T-helper 9 cell (primary cell): Measurements from ENCODE around the gene THRB.

Experiments used
- DNase-seq: peaks from one replicate; pipeline ENCODE4 v3.0.0-alpha.2; 2020

Gene THRB

DNA sequence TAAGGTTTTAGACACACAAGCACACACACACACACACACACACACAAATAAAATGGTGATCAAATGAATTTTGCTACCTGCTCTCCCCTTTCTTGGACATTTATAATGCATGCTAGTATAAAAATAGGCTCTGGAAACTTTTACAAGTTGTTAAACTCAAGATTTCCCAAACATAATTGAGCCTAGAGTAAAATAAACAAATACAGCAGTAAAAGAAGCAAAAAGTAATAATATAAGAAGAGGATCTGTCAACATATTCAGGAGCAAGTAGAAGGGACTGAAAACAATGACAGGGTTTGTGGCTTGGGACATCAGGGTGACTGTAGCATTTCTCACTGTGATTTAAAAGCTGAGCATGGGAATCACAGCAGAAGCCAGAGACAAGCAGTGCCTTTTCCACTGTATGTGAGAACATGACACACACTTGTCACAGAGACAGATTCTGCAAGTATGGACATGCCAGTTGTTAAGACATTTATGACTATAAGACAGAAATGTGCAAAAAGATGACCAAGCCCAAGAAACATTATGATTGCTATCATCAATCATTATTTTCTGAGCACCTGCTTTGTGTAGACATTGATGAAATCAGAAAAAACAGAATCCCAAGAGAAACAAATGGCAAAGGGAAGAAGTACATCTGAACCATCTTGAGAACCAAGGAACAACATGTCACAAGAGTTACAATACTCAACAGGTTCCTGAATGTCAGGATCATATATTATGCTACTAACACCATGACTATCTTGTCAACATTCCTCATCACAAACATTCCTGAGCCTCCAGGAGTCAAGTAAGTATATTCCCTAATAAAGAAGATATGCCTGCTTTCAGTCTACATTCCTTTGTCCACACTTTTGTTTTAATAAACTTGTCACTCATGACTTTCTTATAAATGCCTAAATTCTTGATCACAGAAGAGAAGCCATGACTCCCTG, 7.1 kb downstream of the THRB start:
- no peak for DNase-seq

DNA sequence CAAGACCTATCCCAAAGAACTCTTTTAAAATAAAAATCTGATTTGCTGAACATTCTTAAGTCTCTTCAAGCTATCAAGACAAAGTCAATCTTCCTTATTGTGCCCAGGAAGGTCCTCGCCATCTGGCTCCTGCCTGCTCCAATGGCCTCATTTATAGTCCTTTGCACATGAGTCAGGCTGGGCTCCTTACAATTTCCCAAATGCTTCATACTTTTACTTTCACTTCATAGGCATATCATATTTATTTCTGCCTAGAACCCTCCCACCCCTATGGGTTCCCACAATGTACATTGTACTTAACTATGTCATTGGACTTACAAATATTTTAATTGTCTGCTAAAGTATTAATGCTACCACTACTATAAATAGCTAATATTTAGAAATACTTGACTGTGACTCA, 9.1 kb downstream of the THRB start:
- no peak for DNase-seq

DNA sequence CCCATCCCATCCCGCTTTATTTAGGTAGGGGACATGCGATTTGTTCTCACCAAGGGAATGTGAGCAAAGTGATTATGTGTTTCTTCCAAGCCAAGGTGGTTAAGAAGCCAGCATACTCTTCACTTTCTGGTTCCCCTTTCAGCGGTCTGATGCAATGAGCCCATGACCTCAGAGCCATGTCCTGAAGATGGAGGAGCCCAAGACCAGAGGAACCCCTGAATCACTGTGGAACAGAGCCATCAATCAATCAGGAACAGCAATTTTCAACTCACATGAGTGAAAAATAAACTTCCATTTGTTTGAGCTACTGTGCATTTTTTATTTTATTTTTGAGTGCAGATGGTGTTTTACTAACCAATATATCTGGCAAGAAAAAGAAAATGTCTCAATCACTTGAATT, 10.8 kb downstream of the THRB start:
- no peak for DNase-seq

- DNase-seq = no peak
Observed at GRCh38 chr3:24482096-24482705, 12.4 kb downstream of the THRB start.

GRCh38 chr3:24481193-24481592, 13.5 kb downstream of the THRB start:
- DNase-seq = no peak

GRCh38 chr3:24480497-24480896, 14.2 kb downstream of the THRB start:
- DNase-seq = no peak

DNA sequence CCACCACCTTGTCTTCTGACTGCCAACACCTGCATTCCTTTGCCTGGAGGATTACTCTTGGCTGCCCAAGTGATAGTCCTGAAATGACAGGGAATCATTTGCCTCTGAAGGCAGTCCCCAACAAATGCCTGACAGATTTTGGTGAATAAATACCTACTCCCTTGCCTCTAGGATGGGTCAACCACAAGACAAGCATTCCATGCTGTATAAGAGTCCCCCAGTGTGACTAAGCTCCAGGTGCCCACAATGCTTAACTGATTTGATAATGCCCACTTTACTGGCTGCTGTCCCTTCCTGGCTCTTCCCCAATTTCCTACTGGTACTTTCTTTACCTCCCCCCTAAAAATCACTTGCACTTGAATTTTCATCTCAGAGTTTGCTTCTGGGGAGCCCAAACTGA, 14.8 kb downstream of the THRB start:
- no peak for DNase-seq

DNA sequence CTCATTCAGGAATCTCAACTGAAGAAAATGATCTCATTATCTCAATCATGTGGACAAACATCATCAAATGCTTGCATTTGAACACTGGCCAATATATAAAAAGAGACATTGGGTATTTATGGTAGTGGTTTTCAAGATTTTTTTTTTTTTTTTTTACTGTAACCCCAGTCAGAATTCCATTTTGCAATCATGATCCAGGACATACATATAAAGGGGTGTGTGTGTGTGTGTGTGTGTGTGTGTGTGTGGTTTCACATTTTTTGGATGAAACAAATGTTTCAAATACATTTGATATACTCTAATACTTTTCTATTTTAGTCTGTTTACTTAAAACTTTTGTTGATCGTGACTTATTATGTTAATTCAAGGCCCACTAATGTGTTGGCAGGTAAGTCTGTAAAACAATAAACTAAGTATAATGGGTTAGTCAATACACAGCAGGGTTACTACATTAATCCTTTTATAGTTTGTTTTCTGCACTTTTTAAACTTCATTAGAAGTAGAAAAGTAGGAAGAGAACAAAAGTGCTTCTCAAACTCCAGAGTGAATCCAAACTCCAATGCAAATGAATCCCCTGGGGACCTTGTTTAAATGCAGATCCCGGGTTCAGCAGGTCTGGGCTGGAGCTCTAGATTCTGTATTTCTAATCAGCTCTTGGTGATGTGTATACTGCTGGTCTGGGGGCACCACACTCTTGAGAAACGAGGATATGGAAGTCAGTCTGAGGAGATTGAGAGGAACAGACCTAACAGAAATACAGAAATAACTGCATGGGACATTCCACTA, 17.6 kb downstream of the THRB start:
- DNase-seq = no peak

- DNase-seq = no peak
Observed at GRCh38 chr3:24475925-24476324, 18.7 kb downstream of the THRB start.

- DNase-seq = no peak
Observed at GRCh38 chr3:24474862-24475261, 19.8 kb downstream of the THRB start.

DNA sequence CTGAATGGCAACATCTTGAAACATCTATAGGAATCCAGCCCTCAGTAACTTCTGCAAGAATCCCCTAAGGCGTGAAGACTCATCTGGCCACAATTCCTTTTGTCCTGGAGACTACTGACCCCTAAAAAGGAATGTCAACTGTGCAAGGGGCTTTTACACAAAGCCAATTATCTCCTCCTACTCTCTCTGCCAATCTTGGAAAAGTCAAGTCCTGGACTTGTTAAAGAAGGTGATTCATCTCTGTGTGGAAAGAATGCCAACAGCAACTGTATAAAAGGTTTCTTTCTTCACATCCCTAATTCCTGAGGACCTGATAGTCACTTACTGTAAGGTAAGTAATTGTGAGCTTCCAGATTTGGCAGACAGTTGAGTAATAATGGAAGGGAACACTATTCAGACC, 22.3 kb downstream of the THRB start:
- no peak for DNase-seq

DNA sequence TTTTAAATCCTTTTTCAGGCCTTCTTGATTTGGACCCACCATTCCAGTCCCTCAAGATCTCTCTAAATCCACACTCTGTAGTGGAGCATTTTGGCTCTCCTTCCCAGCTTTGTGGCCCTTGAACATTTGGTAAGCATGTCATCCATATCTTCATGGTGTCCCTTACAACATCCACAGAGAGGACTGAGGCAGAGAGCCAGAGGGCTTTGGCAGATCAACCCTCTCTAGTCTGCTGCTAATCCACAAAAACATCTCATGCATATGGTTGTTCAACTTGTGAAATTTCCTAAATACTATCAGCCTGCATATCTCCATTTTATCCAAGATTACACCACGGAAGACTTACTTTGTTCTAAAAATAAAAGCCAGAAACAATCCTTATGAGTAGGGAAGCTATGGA, 23.2 kb downstream of the THRB start:
- DNase-seq = no peak

DNA sequence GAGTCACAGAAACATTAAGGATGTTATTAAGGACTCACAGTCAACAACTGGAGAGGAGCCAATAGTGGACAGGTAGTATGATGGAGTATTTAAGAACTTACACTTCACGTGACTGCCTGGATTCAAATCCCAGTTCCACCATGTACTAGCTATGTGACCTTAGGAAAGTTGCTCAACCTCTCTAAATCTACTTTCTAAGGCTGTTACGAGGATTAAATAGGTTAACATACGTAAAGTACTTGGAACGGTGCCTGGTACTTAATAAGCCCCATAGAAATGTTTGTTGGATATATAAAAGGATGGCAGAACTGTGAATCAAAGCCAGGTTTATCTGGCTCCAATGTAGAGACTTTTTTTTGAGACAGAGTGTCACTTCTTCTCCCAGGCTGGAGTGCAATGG, 24.4 kb downstream of the THRB start:
- DNase-seq = no peak

DNA sequence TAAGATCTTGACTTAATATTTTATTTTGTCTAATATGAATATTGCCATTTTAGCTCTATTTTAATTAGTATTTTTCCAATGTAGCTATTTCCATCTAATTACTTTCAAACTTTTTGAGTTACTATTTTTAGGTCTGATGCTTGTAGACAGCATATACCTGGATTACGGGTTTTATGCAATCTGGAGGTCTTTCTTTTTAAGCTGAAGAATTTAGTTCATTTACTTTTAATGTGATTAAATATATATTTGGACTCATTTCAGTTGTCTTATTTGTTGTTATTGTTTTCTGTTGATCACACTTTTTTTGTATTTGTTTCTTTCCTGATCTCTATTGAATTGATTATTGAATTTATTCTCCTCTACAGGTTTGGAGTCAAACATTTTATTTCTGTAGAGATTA, 30.3 kb downstream of the THRB start:
- no peak for DNase-seq

DNA sequence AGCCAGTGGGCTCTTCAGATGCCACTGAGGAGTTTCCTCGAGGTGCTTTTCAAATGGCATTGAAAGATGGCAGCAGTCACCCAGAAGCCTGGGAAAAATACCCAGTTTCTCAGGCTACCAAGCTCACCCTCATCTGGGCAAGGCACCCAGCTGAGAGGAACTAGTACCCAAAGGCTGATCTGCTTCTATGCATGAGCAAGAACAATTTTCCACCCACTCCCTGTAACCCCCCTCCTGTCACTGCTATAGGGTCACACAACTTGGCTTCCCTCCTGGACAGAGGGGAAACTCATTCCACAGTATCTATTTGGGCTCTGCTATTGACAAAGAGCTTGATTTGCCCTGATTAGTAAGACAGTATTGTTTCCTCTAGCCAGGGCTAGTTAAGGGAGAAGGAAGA, 31.9 kb downstream of the THRB start:
- no peak for DNase-seq

DNA sequence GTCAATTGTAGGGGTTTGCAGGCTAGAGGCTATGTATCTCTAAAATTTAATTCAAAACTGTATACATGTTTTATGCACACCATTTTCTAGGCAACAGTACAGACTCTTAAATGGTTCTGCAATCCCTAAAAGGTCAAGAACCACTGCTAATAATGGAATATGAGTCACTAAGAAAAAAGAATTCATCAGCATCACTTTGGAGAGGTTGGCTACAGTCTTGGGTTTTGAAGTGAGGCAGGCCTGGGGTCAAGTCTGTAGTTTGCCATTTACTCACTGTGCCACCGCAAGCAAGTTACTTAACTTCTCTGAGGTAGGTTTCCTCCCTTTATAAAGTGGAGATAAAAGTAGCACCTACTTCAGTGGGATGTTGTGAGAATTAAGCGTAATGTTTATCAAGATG, 33.7 kb downstream of the THRB start:
- DNase-seq = no peak

- no peak for DNase-seq
Observed at GRCh38 chr3:24457719-24458118, 36.9 kb downstream of the THRB start.

GRCh38 chr3:24454856-24455255, 39.8 kb downstream of the THRB start:
- DNase-seq = no peak

- no peak for DNase-seq
Observed at GRCh38 chr3:24454393-24454792, 40.3 kb downstream of the THRB start.

- DNase-seq = no peak
Observed at GRCh38 chr3:24451461-24452099, 43.1 kb downstream of the THRB start.

GRCh38 chr3:24450160-24450907, 44.3 kb downstream of the THRB start:
- DNase-seq = no peak

GRCh38 chr3:24447836-24448235, 46.8 kb downstream of the THRB start:
- DNase-seq = no peak
